NCI-H446 (cell line): ENCODE data around the gene CAMTA1.
A peak's percentile ranks its signal among the peaks of the same experiment; 100 is the strongest.

Source experiments
- DNase-seq, 2 experiments: peaks; one replicate each; lab custom pipeline; 2025; lab: John Stamatoyannopoulos, UW

CAMTA1 gene

DNA sequence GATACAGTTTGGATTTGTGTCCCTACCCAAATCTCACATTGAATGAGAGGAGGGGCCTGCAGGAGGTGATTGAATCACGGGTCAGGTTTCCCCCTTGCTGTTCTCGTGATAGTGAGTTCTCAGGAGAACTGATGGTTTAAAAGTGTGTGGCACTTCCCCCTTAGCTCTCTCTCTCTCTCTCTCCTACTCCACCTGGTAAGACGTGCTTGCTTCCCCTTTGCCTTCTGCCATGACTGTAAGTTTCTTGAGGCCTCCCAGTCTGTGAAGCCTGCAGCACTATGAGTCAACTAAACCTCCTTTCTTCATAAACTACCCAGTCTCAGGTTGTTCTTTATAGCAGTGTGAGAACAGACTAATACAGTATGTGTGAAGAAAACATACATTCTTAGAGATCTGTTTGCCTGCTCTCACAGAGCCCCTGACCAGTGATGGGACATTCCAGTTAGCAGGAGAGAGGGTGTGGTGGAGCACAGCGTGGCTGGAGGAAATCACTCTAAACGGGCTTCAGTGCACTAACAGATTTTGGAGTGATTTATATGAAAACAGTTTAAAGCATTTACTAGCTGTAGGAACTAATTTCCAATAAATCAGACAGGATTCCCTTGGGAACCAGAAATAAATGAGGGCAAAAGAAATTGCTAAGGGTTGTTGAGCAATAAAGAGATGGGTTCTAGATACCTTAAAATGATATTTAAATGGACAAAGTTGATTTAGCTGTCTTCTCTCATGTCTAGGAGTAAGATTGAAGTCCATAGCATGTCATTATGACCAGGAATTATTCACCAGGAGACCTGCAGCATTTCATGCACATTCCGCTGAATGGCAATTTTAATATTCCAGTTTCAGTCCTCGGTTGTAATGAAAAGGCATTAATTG, 411.0 kb downstream of the CAMTA1 start:
- no peak for DNase-seq

DNA sequence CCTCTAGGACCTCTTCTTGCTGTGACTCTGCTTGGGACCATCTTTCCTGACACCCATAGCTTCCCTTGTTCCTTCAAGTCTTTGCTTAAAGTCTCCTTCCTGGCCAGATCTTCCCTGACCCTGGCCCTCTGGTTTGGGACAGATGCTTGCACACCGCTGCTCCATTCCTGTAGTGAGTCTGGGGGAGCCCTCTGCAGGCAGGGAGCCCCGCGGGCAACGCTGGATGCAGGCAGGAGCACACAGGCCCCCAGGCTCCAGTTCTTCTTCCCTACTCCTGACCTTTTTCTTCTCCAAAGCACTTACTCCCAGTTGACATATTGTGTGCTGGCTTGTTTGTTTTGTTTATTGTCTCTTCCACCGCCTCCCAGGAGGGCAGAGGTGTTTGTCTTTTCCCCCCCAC, 413.4 kb downstream of the CAMTA1 start:
- DNase-seq = no peak

DNA sequence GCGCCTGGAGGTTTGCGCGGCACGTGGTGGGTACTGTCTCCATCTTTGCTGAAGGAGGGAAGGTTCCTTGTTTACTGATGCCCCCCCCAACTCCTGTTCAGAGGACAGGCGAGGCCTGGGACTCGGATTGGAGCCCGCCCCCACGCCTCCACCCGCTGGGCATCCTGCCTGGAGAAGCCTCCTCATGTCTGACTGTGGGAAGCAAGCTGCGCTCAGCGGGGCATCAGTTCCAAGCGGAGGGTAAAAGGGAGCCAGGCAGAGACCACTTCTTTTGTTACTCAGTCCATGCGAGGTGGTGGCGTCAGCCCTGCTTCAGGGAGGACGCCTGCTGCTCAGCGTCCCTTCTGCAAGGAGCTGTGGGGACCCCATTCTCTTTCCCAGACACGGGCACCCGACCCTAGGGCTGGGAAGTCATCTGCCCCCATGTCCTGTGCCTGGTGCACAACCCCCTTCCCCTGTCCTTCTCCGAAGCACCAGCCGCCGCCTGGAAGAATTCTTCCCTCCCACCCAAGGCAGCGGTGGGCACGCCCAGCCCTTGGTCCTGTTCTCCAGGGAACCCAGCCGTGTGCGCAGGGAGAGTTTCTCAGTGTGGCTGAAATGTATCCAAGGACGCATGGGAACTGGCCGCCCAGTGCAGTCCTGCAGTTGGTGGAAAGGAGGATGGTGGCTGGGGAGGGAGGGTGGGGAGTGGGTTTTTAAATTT, 414.0 kb downstream of the CAMTA1 start:
- DNase-seq = no peak

DNA sequence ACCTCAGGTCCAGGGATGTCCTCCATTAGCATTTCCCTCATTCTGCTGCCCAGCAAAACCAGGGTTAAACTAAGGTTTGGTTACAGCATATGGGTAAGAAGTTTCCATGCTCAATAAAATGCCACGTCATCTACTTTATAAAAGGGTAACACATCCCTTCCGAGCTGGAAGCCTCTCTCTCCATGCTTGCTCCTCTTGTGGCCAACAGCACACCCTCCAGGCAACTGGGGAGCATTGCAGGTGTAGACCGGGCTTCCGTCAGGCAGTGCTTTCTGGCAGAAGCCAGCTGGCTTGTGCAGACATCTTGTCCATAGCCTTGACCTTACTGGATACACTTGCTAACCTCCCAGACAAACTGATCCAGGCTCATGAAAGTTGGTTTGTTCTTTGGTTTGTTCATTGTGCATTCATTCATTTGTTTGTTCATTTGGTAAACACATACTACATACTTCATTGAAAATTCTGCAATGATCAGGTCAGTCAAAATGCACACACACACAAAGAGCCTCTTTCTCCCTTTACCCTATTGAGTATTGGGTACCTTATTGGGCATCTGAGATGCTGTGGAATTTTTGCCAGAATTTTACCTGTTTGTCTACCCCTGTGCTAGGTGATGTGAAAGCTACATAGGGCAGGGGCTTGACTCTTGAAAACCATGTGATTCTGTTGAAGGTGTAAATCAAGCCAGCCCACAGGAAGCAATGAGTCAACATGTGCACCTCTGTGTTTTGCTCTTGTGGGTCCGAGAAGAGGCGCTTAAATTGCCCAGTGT, 422.8 kb downstream of the CAMTA1 start:
- DNase-seq = peak in 1 of 2 experiments; percentile 79

DNA sequence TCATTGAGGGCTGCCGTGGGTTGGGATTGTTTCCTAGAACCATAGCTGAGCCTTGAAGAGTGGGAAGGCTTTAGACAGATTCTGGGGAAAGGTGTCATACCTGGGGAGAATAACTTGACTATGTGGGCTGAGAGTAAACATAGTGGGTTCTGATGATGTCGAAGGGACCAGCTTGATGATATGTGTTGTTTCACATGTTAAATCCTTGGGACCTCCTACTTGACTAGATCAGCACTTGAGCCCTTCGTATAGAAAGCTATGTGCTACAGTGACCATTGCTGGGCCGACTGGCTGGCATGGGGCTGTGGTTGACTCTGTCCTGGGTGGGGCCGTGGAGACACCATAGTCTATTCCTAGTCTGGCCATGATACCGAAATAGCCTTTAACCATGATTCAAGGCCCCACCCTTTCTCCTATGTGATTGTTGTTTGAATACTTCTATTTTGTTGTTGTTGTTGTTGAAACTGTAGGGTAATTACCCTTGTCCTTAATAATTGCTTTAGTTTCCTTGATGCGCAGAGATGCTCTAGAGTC, 423.5 kb downstream of the CAMTA1 start:
- DNase-seq = no peak

DNA sequence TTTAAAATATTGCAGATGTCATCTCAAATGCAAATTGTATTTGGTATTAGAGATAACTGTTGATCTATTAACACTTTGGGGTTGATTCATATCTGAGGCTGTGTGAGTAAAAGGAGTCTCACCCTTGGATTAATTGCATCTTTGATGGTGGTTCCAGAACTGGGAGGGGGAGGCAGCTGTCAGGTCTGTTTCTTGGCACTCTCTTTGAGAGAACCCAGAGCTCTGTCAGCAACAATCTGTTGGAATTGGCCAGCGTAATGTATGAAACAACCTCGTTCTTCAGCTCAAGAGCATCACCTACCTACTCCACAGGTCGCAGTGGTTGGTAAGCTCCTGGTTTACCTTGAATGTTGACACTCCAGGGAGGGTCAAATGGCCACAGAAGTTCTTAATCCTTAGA, 424.1 kb downstream of the CAMTA1 start:
- DNase-seq = peak; percentile 21 to 53

DNA sequence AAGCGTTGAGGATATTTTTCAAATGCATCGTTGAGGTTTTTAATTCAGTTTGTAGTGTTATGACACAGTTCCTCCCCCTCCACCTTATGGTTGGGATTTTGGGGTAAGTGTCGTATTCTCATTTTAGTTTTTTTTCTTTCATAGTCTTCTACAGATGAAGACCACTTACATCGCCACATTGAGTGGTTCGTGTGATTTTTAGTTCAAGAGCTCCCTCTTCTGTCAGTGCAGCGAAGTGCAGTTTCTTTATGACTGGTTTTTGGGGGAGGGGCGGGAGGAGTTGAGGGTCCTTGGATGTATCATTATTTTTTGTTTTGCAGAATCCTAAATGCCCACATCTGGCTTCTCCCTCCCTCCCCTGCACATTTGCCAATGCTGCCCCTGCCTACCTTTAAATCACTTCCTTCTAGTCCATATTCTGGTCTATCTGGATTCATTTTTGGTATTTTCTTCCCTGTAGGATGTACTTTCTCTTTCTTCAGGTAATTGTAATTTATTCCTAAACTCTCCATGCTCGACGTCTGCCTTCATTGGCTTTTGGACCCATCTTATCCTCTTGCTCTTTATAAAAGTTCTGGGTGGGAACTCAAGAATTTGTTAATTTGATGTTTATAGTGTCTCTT, 433.1 kb downstream of the CAMTA1 start:
- peak; percentile 27 to 67 for DNase-seq

DNA sequence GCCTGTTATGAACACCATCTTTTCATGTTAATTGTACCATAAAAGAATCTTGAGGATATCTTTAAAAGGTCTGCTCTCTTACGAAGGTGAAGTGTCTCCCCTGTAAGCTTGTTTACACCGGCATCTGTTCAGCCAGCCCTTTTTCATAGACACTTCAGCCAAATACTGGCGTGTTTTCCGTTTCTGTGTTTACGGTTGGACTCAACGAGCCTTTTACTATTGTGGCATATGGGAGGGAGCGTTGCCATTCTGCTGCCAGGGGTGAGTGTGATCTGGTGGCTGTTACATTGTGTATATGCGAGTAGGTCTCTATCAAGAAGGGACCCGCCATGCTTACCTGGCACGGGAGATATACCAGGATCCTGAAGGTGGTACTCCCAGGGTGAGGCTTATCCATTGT, 433.8 kb downstream of the CAMTA1 start:
- DNase-seq = no peak

DNA sequence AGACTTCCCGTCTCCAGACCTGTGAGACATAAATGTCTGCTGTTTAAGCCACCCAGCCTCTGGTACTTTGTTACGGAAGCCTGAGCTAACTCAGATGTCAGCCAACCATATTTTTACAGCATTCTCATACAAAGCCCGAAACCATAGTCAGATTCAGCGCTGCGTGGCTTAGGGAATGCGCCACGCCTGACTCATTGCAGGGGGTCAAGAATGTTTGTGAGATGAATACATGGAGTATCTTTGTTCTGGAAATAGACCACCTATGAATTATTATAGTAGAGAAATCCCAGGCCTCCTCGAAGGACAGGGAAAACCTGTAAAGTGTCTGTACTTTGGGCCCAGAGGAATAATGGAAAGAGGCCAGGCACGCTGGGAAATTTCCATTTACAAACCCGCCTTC, 434.8 kb downstream of the CAMTA1 start:
- no peak for DNase-seq

DNA sequence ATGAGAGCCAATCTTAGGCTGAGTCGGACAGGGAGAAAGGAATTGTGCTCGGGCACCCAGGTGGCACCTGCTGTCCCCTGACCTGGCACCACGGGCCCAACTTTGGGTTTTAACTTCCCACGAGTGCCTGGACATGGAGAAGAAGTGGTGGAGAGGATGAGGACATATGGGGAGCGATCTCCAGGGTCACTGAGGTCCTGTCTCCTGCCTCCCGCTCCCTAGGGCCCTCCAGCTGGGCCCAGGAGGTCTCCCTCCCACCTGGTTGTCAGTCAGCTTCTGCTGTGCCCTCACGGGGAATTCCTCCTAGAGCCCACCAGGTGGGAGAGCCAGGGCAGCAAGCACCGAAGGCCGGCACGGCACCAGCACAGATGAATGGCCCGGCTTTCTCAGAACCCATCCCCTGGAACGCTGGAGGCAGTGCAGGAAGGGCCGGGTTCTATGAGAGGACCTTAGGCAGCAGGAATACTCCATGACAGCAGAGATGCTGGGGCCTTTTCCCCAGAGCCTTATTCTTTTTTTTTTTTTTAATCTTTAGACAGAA, 435.5 kb downstream of the CAMTA1 start:
- DNase-seq = no peak

DNA sequence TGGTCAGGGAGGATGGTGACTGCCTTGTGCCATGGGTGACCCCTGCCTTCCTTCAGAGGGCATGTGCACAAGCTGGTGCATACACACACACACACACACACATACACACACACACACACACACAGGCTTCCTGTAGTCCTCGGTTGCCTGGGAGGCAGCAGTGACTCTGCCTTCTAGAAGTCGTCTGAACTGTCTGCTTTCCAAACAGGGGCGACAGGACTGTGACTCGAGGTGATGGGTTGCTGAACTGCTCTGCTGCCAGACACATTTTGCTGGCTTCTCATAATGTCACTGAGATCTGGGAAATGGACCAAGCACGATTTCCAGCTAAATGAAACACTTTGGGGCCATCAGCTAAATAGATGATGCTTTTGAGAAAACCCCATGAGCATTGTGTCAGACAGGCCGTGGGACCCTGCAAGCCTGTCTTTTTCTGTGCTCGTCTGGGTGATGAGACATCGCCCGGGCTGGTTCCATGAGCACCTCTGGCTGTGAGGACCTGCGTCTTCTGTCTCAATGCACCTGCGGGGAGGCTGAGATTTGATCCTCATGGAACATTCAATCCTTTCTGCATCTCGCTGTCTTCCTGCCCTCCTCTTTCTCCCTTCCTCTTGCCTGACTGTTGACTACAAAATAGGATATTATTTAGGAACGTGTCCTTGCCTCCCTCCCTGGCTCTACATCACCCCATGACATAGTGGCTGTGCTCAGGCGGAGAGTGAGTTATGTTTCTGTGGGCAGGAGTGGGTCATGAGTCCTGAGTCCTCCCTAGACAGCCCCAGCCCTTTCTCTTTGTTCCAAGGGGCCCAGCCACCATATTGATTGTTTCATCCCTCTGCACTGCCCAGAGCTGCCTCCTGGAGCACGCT, 436.8 kb downstream of the CAMTA1 start:
- no peak for DNase-seq

DNA sequence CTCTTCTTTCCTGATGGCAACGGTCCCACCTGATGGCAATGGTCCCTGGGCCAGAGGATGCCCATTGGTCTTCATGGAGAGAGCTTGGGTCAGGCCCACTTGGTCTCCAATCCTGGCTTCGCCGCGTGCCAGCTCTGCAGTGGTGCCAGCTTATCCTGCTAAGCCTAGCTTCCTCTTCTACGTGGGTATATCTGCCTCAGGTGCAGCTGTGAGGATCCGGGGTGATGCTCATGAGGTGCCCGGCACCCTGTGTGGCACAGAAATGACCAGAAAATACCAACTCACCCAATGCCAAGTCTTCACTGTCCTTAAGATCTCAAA, 437.4 kb downstream of the CAMTA1 start:
- DNase-seq = no peak

DNA sequence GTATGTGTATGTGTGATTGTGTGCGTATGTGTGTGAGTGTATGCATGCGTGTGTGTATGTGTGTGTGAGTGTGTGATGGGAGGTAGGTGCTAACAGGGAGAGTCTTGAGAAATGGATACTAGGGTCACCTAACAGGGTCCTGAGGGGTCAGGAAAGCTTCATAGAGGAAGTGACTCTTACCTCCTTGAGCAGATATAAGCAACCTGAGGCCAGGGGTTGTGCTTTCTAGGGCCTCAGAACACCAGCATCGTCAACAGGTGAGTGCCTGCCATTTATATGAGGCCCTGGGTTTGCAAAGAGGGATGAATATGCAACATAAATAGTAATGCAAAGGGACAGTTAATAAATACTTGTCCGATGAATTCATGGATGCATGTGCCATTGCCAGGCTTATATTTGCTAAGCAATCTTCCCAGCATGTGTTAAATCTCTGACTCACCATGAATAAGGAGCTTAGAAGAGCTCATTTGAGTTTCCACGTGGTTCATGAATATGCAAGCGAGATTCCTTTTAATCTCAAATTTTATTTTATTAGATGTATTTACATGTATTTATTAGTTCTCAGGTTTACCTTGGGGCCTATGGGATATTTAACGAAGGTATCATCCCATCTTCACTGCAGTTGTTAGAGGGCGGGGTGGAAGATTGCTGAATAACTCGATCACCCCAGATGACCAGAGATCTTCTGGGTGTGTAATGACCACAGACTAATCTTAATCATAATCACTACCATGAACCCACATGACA, 438.3 kb downstream of the CAMTA1 start:
- peak in 1 of 2 experiments; percentile 23 for DNase-seq

DNA sequence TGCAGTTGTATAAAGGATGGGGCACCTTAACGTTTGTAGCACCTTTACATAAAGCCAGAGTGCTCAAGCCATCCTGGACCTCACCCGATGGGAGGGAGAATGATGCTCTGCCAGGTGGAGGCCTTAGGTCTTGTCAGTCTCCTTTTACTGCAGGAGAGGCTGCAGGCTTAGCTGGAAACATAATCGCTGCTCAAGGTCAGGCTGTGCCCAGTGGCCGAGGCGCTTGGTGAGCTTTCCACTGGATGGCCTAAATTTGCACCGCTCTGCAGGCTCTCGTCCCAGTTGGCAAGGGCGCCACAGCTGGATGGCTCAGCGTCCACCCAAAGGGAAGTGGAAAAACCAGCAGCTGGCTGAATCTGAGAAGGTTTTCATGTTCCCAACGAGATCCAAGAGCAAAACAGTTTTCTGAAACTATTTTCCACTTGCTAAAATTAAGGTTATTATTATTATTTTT, 438.9 kb downstream of the CAMTA1 start:
- DNase-seq = no peak

DNA sequence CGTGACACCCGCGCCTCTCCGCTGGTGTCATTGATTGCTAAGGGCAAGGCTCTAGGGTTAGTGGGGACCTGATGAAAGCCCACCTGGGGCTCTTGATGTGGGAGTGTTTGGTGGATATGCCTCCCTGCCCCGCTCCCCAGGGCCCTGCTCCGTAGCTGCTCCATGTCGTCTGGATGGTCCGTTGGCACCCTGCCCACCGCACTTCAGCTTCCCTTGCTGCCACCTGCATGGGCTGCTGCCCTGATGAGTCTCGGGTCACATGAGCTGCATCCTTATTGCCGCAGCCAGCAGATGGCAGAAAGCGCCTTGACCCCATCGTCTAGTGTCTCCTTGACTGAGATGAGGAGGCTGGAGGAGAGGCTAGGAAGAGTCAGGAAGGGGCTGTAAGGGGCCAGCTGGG, 439.4 kb downstream of the CAMTA1 start:
- DNase-seq = peak in 1 of 2 experiments; percentile 10

DNA sequence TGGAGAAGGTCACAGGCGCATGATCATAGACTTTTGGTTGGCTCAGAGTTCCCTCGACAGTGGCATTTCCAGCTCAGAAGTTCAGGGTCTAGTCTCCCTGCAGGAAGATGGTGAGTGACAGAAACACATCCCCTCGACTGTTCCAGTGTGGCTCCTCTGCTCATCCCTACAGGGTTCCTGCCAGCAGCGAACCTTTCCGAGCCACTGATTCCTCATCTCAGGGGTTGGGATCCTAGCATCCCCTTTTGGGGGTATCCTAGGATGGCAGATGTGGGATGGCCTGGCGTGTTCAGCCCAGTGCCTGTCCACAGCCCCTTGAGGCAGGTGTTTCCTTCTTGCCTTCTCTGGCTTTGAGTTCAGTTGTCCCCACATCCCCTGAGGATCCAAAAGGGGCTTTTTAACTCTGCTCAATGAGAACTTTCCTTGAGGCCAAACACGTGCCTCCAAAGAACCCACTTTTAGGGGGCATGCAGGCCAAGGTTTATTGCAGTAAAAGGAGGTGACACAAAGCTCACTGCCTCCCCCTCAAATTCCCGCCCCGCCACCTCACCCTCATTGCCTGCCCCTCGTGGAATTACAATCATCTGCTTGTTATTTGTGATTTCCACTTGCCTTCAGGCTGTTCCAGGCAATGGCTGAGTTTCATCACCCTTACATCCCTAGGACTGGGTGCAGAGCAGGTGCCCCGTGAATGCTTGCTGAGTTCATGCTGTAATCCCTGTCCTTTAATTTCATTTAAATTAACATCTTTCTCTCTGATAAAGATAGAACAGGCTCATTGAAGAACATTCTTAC, 440.7 kb downstream of the CAMTA1 start:
- no peak for DNase-seq

DNA sequence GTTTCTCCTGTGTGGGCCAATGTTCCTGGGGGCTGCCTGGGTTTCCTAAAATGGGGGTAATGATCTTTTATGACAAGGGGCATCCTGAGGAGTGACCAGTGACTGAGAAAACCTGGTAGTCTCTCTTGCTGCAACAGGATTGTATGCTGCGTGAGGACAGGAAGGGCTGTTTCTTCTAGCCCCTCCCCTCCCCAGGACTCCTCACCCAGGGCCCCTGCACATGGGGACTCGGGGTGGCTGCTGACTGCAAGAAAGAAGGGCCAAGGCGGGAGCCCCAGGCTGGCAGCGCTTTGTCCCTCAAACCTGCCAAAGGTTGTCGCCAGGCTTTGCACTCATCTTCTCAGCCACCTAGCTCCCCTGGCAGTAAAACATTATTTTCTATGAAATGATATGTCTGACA, 442.4 kb downstream of the CAMTA1 start:
- DNase-seq = no peak

DNA sequence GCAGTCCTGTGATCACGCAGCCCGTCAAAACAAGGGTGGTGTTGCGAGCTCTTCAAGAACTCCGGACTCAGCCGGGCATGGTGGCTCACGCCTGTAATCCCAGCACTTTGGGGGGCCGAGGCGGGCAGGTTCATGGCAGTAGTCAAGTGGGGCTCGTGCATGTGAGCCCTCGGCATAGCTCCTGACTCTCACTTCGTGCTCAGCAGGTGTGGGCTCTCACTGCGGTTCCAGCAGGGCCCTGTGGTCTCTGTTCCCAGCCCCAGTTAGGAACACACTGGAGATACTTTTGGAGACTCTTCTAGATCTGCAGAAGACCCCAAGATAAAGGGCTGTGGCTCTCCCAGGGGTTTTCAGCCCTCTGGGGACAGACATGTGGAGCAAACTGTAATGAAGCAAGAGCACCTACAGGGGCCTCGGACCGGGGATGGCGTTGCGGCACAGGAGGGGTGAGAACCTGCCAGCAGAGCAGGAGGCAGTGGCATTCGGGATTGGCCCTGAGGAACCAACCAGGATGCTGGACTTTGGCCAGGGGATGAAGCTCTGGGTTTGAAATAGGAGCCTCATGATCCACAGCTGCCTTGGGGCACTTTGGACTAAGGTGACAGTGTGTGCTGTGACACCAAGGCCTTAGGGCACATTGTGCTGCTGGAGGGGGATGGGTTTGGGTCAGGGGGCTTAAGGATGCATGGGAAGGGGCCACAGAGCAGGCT, 443.2 kb downstream of the CAMTA1 start:
- DNase-seq = no peak
